Prostate gland (tissue), 2 donors: ENCODE results near the gene DPH1.

ENCODE experiments used
- POLR2A ChIP-seq: fragments of 450-650 bp; IDR thresholded peaks from one replicate; pipeline ENCODE4 v1.6.1; 2016; ENCODE audit warnings: antibody characterized with exemption, mild to moderate bottlenecking
- TF ChIP-seq, protein P1 (sequence below), 4 experiments: fragments of 200-600 bp in 2 of 4; fragments of 450-650 bp in 2 of 4; sonication (generic) in 2 of 4; IDR thresholded peaks; 1 replicate in 3 of 4; 2 replicates in 1 of 4; pipeline ENCODE4 v1.5.1; 2016 to 2019; ENCODE audit warnings: antibody characterized with exemption in 4 of 4, mild to moderate bottlenecking in 2 of 4, moderate library complexity in 2 of 4

DNA sequence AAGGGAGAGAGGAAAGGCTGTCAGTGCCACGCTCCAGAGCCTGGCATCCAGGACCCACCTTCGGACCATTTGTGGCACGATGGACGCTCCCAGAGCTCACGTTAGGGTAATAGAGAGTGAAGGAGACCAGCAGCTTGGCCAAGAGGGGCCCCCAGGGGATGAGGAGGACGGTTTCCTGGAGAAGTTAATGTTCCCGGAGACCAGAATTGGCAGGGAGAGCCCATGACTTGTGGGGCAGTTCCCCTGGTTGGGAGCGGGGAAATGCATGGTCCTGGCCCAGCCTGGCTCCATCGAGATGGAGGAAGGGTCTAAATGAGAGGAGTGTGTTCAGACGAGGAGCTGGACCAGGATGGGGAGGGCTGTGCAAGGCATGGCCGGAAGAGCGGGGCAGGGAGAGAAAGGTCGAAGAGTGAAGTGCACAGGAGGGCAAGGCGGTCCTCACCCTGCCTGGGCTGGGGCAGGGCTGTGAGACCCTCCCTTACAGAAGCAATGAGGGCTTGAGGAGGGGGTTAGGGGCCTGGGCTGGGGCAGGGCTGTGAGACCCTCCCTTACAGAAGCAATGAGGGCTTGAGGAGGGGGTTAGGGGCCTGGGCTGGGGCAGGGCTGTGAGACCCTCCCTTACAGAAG lies 22.1 kb downstream of the DPH1 start:
- TF ChIP-seq, protein P1, sequence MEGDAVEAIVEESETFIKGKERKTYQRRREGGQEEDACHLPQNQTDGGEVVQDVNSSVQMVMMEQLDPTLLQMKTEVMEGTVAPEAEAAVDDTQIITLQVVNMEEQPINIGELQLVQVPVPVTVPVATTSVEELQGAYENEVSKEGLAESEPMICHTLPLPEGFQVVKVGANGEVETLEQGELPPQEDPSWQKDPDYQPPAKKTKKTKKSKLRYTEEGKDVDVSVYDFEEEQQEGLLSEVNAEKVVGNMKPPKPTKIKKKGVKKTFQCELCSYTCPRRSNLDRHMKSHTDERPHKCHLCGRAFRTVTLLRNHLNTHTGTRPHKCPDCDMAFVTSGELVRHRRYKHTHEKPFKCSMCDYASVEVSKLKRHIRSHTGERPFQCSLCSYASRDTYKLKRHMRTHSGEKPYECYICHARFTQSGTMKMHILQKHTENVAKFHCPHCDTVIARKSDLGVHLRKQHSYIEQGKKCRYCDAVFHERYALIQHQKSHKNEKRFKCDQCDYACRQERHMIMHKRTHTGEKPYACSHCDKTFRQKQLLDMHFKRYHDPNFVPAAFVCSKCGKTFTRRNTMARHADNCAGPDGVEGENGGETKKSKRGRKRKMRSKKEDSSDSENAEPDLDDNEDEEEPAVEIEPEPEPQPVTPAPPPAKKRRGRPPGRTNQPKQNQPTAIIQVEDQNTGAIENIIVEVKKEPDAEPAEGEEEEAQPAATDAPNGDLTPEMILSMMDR (IDR thresholded peaks at IDR 0.05), result no peak
- TF ChIP-seq POLR2A, result no peak
